GM12872 (cell line): ENCODE results near the gene EDN1.

Experiments
- TF ChIP-seq, protein P1 (sequence below): IDR thresholded peaks from 3 replicates; pipeline ENCODE4 v1.5.1; 2011; ENCODE audit warnings: low read depth, mild to moderate bottlenecking, low read length, moderate library complexity; ENCODE audit not compliant: insufficient read depth

EDN1 gene

DNA sequence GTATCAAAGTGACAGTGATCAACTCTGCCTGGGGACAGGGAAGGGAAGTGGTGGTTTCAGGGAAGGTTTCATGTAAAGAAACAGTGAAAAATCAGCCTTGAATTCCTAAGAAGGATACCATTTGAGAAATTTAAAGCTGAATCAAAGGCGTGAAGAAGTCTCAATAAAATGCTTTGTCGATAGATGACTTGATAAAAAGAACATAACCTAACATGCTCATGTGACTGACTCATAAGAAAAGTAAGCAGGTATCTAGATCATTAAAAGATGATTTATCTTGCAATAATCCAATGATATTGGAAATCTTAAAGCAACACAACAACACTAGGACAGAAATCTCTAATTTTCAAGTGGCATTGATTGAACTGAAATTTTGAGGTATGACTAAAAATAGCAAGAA is 14.3 kb downstream of the EDN1 start:
- TF ChIP-seq, protein P1, sequence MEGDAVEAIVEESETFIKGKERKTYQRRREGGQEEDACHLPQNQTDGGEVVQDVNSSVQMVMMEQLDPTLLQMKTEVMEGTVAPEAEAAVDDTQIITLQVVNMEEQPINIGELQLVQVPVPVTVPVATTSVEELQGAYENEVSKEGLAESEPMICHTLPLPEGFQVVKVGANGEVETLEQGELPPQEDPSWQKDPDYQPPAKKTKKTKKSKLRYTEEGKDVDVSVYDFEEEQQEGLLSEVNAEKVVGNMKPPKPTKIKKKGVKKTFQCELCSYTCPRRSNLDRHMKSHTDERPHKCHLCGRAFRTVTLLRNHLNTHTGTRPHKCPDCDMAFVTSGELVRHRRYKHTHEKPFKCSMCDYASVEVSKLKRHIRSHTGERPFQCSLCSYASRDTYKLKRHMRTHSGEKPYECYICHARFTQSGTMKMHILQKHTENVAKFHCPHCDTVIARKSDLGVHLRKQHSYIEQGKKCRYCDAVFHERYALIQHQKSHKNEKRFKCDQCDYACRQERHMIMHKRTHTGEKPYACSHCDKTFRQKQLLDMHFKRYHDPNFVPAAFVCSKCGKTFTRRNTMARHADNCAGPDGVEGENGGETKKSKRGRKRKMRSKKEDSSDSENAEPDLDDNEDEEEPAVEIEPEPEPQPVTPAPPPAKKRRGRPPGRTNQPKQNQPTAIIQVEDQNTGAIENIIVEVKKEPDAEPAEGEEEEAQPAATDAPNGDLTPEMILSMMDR: no peak

DNA sequence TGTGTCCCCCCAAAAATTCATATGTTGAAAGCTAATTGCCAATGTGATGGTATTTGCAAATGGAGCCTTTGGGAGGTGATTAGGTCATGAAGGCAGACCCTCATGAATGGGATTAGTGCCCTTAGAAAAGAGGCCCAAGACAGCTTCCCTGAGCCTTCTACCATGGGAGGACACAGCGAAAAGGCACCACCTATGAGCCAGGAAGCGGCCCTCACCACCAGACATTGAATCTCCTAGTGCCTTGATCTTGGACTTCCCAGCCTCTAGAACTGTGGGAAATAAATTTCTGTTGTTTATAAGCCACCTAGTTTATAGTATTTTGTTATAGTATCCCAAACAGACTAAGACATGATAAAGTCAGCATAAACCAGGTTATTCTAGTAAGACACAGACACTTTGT is 18.9 kb downstream of the EDN1 start:
- TF ChIP-seq, protein P1: no peak

DNA sequence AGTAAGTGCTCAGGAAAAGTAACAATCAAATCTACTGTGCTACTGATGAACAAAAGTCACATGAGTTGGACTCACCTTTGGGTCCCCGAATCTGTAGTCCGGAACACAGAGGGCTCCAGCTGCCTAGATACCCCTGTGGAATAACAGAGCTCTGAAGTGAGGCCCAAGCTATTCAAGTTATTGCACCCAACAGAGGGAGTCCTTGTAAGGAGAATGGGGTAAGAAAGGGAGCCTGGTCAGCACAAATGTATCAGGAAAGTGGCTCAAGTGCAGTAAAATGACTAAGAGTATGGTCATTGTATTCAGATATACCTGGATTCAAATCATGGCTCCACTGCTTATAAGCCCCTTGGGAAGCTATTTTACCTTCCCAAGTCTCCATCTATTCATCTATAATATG is 20.9 kb downstream of the EDN1 start:
- TF ChIP-seq, protein P1: no peak

DNA sequence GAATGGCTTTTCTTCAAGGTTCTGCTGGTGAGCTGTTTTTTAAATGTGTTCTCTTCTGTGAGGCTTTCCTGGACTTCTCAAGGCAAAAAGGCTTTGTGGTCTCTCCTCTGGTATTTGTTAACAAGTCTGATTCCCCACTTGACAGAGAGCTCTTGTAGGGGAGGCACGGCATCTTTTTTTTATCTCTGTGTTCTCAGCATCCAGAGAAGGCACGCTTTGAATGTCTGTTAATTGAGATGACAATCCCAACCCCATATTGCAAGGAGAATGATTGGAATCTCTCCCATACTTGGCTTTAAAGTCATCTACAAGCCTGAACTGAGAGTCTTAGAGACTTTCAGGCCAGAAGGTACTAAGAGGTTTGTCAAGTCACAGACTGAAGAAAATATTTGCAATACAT is 22.6 kb downstream of the EDN1 start:
- TF ChIP-seq, protein P1: no peak

DNA sequence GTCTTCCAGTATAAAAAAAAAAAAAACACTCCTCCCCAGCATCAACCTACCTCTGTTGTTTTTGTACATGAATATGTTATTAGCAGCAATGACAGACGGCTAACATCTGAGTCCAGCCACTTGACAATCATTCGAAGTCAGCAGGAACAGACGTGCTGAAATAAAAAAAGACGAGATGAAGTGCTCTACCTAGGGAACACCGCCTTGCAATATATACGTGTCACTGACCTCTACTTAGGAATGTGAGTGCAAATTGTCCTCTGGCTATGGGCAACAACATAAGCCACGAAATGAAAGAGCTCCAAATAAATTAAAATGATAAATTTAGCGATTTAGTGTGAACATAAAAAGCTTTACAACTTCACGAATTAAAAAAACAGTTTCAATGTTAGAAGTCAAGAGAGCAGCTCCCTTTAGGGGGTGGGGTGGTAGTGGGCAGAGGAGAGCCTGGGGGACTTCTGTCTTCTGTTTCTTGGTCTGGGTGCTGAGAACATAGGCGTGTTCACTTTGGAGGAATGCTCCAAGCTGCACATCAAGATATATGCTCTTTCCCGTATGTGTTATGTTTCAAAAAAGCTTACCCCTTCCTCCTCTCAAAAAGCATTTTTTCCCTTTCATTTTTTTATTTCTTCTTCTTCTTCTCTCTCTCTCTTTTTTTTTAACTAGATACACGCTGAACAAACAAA is 23.3 kb downstream of the EDN1 start:
- TF ChIP-seq, protein P1: no peak

DNA sequence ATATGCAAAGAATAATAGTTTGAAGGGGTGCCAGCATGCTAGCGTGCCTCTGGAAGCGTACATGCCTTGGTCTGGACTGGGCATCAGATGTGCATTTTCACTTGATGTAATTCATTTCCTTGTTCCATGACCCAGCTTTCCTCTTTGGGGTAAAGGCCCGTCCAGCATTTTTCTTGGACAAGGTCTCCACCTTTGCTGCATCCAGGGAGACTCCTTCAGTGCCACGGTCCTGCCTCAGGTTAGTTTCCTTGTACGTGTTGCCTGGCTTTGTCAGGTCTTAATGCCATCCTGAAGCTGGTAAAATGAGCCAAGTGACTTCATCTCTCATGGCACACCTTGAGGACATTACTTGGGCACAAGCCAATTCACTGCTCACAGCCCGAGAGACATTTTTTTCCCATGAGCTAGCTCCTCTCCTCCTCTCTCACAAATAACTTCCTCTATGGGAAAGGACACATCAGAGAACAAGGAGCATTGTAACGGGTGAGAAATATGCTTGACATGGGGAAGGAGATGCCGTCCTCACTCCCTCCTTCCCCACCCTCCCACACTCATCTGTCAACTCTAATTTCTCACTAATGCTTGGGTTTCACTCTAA is 23.9 kb downstream of the EDN1 start:
- TF ChIP-seq, protein P1: no peak

DNA sequence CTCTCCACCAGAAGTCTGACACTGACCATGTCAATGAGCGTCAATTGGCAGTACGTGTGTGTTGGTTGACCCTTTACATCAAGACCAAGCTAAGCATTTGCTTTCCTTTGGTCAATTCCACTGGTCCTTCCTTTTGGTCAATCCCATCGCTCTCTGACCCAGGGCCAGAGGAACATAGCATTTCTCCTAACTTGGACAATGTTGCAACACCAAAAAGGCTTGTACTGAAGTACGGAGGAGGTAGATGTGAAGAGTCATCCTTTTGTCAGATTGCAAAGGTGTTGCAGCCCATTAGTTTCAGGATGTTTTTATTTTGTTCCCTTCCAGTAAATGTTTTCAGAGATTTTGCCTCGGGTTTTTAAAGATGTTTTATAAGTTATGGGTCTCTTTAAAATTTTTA is 24.6 kb downstream of the EDN1 start:
- TF ChIP-seq, protein P1: no peak
